A549 (cell line): ENCODE data around the gene ZC3H10.

ENCODE experiments used
- CBX8 ChIP-seq: fragments of 200-600 bp; sonication (generic); IDR thresholded peaks from 2 replicates; pipeline ENCODE4 v1.6.1; 2016
- CHD2 ChIP-seq: fragments of 150-350 bp; IDR thresholded peaks from 2 replicates; pipeline ENCODE4 v1.6.1; 2014; ENCODE audit warnings: low read length; ENCODE audit not compliant: partially characterized antibody
- CTCF ChIP-seq: fragments of >200 bp; sonication (Bioruptor Twin); formaldehyde crosslinking; IDR thresholded peaks from 3 replicates; pipeline ENCODE4 v1.5.1; 2016
- EP300 ChIP-seq, 2 experiments: fragments of >200 bp; sonication (Bioruptor Twin); formaldehyde crosslinking; IDR thresholded peaks; 2 replicates in 1 of 2; 3 replicates in 1 of 2; pipeline ENCODE4 v1.6.1; 2016 to 2017
- HDAC2 ChIP-seq: fragments of 200-600 bp; sonication (generic); IDR thresholded peaks from 2 replicates; pipeline ENCODE4 v1.6.1; 2016
- HOXA7 ChIP-seq: fragments of 250-450 bp; sonication (Bioruptor Pico); IDR thresholded peaks from 2 replicates; pipeline ENCODE4 v1.5.0; 2020; ENCODE audit warnings: mild to moderate bottlenecking, moderate library complexity
- MYC ChIP-seq: IDR thresholded peaks from 2 replicates; pipeline ENCODE4 v1.6.1; 2012; ENCODE audit warnings: mild to moderate bottlenecking, inconsistent platforms, low read length, improper control_type of control experiment, borderline replicate concordance
- NFE2L2 ChIP-seq: fragments of 150-350 bp; conservative IDR thresholded peaks from 2 replicates; pipeline ENCODE4 v1.6.1; 2014; ENCODE audit warnings: low read length
- NPAS2 ChIP-seq: fragments of 250-450 bp; sonication (Bioruptor Pico); IDR thresholded peaks from 2 replicates; pipeline ENCODE4 v1.8.0; 2022; ENCODE audit warnings: mild to moderate bottlenecking, moderate library complexity, borderline replicate concordance
- NR3C1 ChIP-seq: fragments of >200 bp; sonication (Bioruptor Twin); formaldehyde crosslinking; IDR thresholded peaks from 3 replicates; pipeline ENCODE4 v1.6.1; 2017
- POLR2A ChIP-seq: IDR thresholded peaks from 2 replicates; pipeline ENCODE4 v1.6.1; 2012; ENCODE audit warnings: mild to moderate bottlenecking, low read length
- POLR2AphosphoS2 ChIP-seq: conservative IDR thresholded peaks from 2 replicates; pipeline ENCODE4 v1.6.1; 2012; ENCODE audit warnings: low read length, improper control_type of control experiment, inconsistent platforms
- TF ChIP-seq, protein P1 (sequence below): fragments of 200-600 bp; sonication (generic); IDR thresholded peaks from 2 replicates; pipeline ENCODE4 v1.6.1; 2016; ENCODE audit warnings: antibody characterized with exemption, mild to moderate bottlenecking, moderate library complexity
- TF ChIP-seq, protein P2 (sequence below): fragments of 450-650 bp; IDR thresholded peaks from 2 replicates; pipeline ENCODE4 v1.6.1; 2014; ENCODE audit warnings: antibody characterized with exemption

DNA sequence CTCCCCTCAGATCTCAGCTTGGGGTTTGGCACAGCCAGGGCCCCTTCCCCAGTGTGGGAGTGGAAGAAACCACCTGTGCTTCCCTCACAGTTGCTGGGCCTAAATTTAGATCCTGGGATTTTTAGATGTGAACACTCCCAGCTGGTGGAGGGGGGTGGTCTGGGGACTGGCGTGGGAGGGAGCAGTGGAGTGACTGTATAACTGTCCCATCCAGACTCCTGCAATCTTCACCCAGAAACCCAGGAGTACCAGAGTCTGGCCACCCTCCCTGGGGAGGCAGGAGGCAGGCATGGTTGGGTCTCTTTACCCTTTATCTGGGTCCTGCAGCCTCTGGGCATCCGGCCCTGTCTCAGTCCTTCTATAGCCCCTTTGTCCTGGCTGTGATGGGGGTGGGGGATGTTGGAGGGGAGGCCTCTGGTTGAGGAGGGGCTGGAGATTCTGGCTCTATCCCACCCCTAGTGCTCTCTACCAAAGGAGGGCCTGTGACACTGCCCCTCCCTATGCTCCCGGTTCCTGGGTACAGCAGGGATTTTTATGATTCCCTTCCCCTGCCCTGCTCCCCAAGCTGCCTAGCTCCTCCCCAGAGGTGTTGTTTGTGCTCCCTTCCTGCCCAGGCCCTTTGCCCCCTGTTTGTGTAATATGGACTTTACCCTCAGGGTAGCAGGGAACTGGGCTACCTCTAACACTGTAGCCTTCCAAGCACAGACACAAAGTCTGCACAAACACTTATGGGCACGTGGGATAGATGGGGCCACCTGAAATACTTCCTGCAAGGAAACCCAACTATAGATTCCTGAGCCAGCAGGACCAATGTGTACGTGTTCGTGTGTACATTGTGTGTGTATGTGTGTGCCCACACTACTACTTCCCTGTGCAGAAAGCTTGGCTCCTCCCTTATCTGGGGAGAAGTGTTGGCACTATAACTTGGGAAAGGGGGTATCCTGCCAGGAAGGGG is 36.4 kb upstream of the ZC3H10 start:
- TF ChIP-seq CTCF (no peak), HOXA7 (CRISPR knock-in tag) (no peak), MYC (no peak), POLR2AphosphoS2 (no peak), NFE2L2 (no peak), NR3C1 (no peak), NPAS2 (no peak), POLR2A (no peak), HDAC2 (no peak), CBX8 (no peak), CHD2 (no peak), EP300 (IDR thresholded peaks at IDR 0.05) (no peak)
- TF ChIP-seq, protein P1, sequence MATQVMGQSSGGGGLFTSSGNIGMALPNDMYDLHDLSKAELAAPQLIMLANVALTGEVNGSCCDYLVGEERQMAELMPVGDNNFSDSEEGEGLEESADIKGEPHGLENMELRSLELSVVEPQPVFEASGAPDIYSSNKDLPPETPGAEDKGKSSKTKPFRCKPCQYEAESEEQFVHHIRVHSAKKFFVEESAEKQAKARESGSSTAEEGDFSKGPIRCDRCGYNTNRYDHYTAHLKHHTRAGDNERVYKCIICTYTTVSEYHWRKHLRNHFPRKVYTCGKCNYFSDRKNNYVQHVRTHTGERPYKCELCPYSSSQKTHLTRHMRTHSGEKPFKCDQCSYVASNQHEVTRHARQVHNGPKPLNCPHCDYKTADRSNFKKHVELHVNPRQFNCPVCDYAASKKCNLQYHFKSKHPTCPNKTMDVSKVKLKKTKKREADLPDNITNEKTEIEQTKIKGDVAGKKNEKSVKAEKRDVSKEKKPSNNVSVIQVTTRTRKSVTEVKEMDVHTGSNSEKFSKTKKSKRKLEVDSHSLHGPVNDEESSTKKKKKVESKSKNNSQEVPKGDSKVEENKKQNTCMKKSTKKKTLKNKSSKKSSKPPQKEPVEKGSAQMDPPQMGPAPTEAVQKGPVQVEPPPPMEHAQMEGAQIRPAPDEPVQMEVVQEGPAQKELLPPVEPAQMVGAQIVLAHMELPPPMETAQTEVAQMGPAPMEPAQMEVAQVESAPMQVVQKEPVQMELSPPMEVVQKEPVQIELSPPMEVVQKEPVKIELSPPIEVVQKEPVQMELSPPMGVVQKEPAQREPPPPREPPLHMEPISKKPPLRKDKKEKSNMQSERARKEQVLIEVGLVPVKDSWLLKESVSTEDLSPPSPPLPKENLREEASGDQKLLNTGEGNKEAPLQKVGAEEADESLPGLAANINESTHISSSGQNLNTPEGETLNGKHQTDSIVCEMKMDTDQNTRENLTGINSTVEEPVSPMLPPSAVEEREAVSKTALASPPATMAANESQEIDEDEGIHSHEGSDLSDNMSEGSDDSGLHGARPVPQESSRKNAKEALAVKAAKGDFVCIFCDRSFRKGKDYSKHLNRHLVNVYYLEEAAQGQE, result no peak
- TF ChIP-seq, protein P2, sequence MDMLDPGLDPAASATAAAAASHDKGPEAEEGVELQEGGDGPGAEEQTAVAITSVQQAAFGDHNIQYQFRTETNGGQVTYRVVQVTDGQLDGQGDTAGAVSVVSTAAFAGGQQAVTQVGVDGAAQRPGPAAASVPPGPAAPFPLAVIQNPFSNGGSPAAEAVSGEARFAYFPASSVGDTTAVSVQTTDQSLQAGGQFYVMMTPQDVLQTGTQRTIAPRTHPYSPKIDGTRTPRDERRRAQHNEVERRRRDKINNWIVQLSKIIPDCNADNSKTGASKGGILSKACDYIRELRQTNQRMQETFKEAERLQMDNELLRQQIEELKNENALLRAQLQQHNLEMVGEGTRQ, result no peak
